Neural cell (in vitro differentiated cells): ENCODE data around the gene CALHM5. TPM values are rescaled to one million over a fixed set of nuclear protein-coding genes. Genes with fewer than 3 reads are reported as not detected.

Experiments used
- H2AFZ ChIP-seq: fragments of 200-600, 300-800 bp; sonication (generic), shearing (Covaris generic); 2 replicates; pipeline ENCODE4 v1.6.0; 2014; ENCODE audit warnings: low read depth, mild to moderate bottlenecking, antibody characterized with exemption, low read length, moderate library complexity
- H3F3A ChIP-seq: fragments of 200-600 bp; shearing (Covaris generic); 2 replicates; pipeline ENCODE4 v1.6.1; 2016; ENCODE audit warnings: mild to moderate bottlenecking, moderate library complexity, mixed read lengths, antibody characterized with exemption, low read length; ENCODE audit not compliant: insufficient read depth, poor library complexity, severe bottlenecking
- H3K27ac ChIP-seq: fragments of 200-600, 300-800 bp; sonication (generic), shearing (Covaris generic); 2 replicates; pipeline ENCODE4 v1.5.1; 2014; ENCODE audit warnings: mild to moderate bottlenecking, low read length, moderate library complexity
- H3K27me3 ChIP-seq: fragments of 300-800, 200-600 bp; sonication (generic), shearing (Covaris generic); 2 replicates; pipeline ENCODE4 v1.6.0; 2014; ENCODE audit warnings: mild to moderate bottlenecking, low read depth, low read length, moderate library complexity; ENCODE audit not compliant: insufficient read depth
- H3K36me3 ChIP-seq: fragments of 300-800, 200-600 bp; sonication (generic), shearing (Covaris generic); 2 replicates; pipeline ENCODE4 v1.5.1; 2014; ENCODE audit warnings: mild to moderate bottlenecking, antibody characterized with exemption, low read length, moderate library complexity; ENCODE audit not compliant: insufficient read depth
- H3K4me2 ChIP-seq: fragments of 300-800, 200-600 bp; sonication (generic), shearing (Covaris generic); 2 replicates; pipeline ENCODE4 v1.6.0; 2014; ENCODE audit warnings: mild to moderate bottlenecking, low read length
- H3K4me3 ChIP-seq: fragments of 300-800, 200-600 bp; sonication (generic), shearing (Covaris generic); 2 replicates; pipeline ENCODE4 v1.5.1; 2014; ENCODE audit warnings: mild to moderate bottlenecking, low read length, moderate library complexity
- H3K79me2 ChIP-seq: fragments of 200-600 bp; shearing (Covaris generic); replicated peaks from 2 replicates; pipeline ENCODE4 v1.6.0; 2014; ENCODE audit warnings: mild to moderate bottlenecking, low read length, moderate library complexity; ENCODE audit not compliant: insufficient read depth
- H3K9ac ChIP-seq: fragments of 300-800, 200-600 bp; sonication (generic), shearing (Covaris generic); 2 replicates; pipeline ENCODE4 v1.6.1; 2016; ENCODE audit warnings: mild to moderate bottlenecking, low read length, mixed read lengths
- H3K9me2 ChIP-seq: fragments of 200-600 bp; shearing (Covaris generic); 2 replicates; pipeline ENCODE4 v1.6.1; 2016; ENCODE audit warnings: mild to moderate bottlenecking, low read length, mixed read lengths; ENCODE audit not compliant: insufficient read depth
- H3K9me3 ChIP-seq: fragments of 200-600, 300-800 bp; sonication (generic), shearing (Covaris generic); 2 replicates; pipeline ENCODE4 v1.6.1; 2016; ENCODE audit warnings: mild to moderate bottlenecking, mixed run types, low read length, moderate library complexity, mixed read lengths
- H4K20me1 ChIP-seq: fragments of 200-600 bp; shearing (Covaris generic); 2 replicates; pipeline ENCODE4 v1.6.1; 2016; ENCODE audit warnings: mild to moderate bottlenecking, mixed run types; ENCODE audit not compliant: insufficient read depth
- EP300 ChIP-seq: fragments of 450-650 bp; conservative IDR thresholded peaks from 2 replicates; pipeline ENCODE4 v1.6.1; 2014; ENCODE audit warnings: antibody characterized with exemption, mild to moderate bottlenecking, moderate library complexity; ENCODE audit not compliant: poor library complexity, severe bottlenecking
- MXI1 ChIP-seq: fragments of 450-650 bp; conservative IDR thresholded peaks from 2 replicates; pipeline ENCODE4 v1.6.1; 2014; ENCODE audit warnings: antibody characterized with exemption, mild to moderate bottlenecking; ENCODE audit not compliant: poor library complexity, severe bottlenecking
- RAD21 ChIP-seq: fragments of 450-650 bp; conservative IDR thresholded peaks from 2 replicates; pipeline ENCODE4 v1.6.1; 2014; ENCODE audit warnings: antibody characterized with exemption, mild to moderate bottlenecking, moderate library complexity
- SMC3 ChIP-seq: fragments of 450-650 bp; conservative IDR thresholded peaks from 2 replicates; pipeline ENCODE4 v1.6.1; 2014; ENCODE audit warnings: antibody characterized with exemption, mild to moderate bottlenecking, moderate library complexity; ENCODE audit not compliant: poor library complexity
- TAF1 ChIP-seq: IDR thresholded peaks from 2 replicates; pipeline ENCODE4 v1.6.1; 2012; ENCODE audit warnings: low read depth
- polyA plus RNA-seq: library from polyadenylated mRNA; depleted of rRNA; stranded (reverse); fragments of >200 nt; gene quantifications from 2 replicates; pipeline ENCODE4 v1.2.3, GENCODE V29; 2014
- TF ChIP-seq, protein P1 (sequence below): IDR thresholded peaks from 2 replicates; pipeline ENCODE4 v1.6.1; 2012; ENCODE audit warnings: borderline replicate concordance

Gene CALHM5
- polyA plus RNA-seq, 1 donor from 2014 or later, result 0.07 TPM

DNA sequence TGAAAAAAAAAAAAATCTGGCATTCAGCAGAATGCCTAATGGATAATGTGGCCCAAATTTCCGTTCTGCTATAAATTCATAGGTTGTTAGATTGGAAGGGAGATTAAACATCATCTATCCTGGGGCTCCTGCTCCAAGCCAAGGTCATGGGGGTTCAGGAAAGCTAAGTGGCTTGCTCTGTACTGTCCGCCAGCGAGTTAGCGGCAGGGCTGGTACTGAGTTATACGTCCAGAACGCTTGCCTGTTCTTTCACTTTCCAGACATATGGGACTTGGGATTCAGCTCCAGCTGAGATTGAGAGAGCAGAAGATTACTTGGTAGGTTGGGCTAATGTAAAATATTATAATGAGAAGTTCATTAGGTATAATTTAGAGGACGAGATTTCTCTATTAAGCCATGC is 60.7 kb downstream of the CALHM5 start:
- H3K36me3 ChIP-seq, result no peaks in the 10 kb centered on the region
- peaks cover 35% of the 10 kb centered on the region for H3K79me2 ChIP-seq
- H3K9ac ChIP-seq, result peak overlapping the region; percentile 93
- H3K9me3 ChIP-seq, result no peaks in the 10 kb centered on the region
- H3K27ac ChIP-seq, result peak overlapping the region; percentile 91
- H4K20me1 ChIP-seq, result no peaks in the 10 kb centered on the region
- no peaks in the 10 kb centered on the region for H3F3A ChIP-seq
- H3K9me2 ChIP-seq, result no peaks in the 10 kb centered on the region
- peak overlapping the region; percentile 85 for H3K4me2 ChIP-seq
- no peak for TF ChIP-seq TAF1
- no peak for TF ChIP-seq MXI1
- no peak for TF ChIP-seq SMC3
- TF ChIP-seq, protein P1, sequence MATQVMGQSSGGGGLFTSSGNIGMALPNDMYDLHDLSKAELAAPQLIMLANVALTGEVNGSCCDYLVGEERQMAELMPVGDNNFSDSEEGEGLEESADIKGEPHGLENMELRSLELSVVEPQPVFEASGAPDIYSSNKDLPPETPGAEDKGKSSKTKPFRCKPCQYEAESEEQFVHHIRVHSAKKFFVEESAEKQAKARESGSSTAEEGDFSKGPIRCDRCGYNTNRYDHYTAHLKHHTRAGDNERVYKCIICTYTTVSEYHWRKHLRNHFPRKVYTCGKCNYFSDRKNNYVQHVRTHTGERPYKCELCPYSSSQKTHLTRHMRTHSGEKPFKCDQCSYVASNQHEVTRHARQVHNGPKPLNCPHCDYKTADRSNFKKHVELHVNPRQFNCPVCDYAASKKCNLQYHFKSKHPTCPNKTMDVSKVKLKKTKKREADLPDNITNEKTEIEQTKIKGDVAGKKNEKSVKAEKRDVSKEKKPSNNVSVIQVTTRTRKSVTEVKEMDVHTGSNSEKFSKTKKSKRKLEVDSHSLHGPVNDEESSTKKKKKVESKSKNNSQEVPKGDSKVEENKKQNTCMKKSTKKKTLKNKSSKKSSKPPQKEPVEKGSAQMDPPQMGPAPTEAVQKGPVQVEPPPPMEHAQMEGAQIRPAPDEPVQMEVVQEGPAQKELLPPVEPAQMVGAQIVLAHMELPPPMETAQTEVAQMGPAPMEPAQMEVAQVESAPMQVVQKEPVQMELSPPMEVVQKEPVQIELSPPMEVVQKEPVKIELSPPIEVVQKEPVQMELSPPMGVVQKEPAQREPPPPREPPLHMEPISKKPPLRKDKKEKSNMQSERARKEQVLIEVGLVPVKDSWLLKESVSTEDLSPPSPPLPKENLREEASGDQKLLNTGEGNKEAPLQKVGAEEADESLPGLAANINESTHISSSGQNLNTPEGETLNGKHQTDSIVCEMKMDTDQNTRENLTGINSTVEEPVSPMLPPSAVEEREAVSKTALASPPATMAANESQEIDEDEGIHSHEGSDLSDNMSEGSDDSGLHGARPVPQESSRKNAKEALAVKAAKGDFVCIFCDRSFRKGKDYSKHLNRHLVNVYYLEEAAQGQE, result no peak
- TF ChIP-seq RAD21, result no peak
- no peak for TF ChIP-seq EP300
- H3K27me3 ChIP-seq, result no peaks in the 10 kb centered on the region
- H3K4me3 ChIP-seq, result peak overlapping the region; percentile 93
- H2AFZ ChIP-seq, result peak overlapping the region; percentile 75

Other genes starting within 250 kb of the CALHM5 start
- gene TSPYL1, start 231.7 kb upstream of the CALHM5 start, polyA plus RNA-seq, result 79.3 and 84.8 TPM in 2 replicates
- gene DSE, start 140.7 kb upstream of the CALHM5 start, polyA plus RNA-seq, result 14.4 and 15.0 TPM in 2 replicates
- 12.0 and 13.9 TPM in 2 replicates for gene CALHM6, start 50.3 kb upstream of the CALHM5 start, polyA plus RNA-seq
- not detected in 2 replicates for gene TRAPPC3L, start 34.0 kb downstream of the CALHM5 start, polyA plus RNA-seq
- gene CALHM4, start 42.1 kb downstream of the CALHM5 start, polyA plus RNA-seq, result 0.66 TPM in 1 of 2 replicates, not detected in the other
- gene RWDD1, start 59.9 kb downstream of the CALHM5 start, polyA plus RNA-seq, result 70.1 and 83.3 TPM in 2 replicates
- 10.2 and 11.0 TPM in 2 replicates for gene RSPH4A, start 104.8 kb downstream of the CALHM5 start, polyA plus RNA-seq
- 50.5 and 52.1 TPM in 2 replicates for gene ZUP1, start 157.1 kb downstream of the CALHM5 start, polyA plus RNA-seq
- gene KPNA5, start 169.6 kb downstream of the CALHM5 start, polyA plus RNA-seq, result 45.0 and 48.5 TPM in 2 replicates